Trophoblast cell (in vitro differentiated cells and primary cell): Measurements from ENCODE around the gene SPDYE3.
"Not testable (repeated sequence)": the region's sequence is repeated elsewhere in the genome, so short reads cannot be mapped to it uniquely, and the experiment has no call there.

Source experiments
- DNase-seq, 2 donors: peaks; one replicate each; pipeline ENCODE4 v3.0.0-alpha.2; 2016
- H2AFZ ChIP-seq: 2 replicates; pipeline ENCODE4 v1.6.1; 2013; ENCODE audit warnings: low read length, moderate library complexity, mild to moderate bottlenecking; ENCODE audit not compliant: insufficient read depth, poor library complexity
- H2AK5ac ChIP-seq: 2 replicates; pipeline ENCODE4 v1.6.1; 2013; ENCODE audit warnings: mild to moderate bottlenecking, low read length
- H2BK120ac ChIP-seq: 2 replicates; pipeline ENCODE4 v1.6.1; 2013; ENCODE audit warnings: low read length, mild to moderate bottlenecking, moderate library complexity; ENCODE audit not compliant: insufficient read depth, poor library complexity
- H2BK12ac ChIP-seq: 2 replicates; pipeline ENCODE4 v1.6.1; 2013; ENCODE audit warnings: mild to moderate bottlenecking, low read length, moderate library complexity
- H2BK5ac ChIP-seq: 2 replicates; pipeline ENCODE4 v1.6.1; 2013; ENCODE audit warnings: low read length, low read depth, moderate library complexity, mild to moderate bottlenecking; ENCODE audit not compliant: poor library complexity
- H3K14ac ChIP-seq: 2 replicates; pipeline ENCODE4 v1.6.1; 2013; ENCODE audit warnings: mild to moderate bottlenecking, low read length
- H3K18ac ChIP-seq: 2 replicates; pipeline ENCODE4 v1.6.1; 2013; ENCODE audit warnings: mild to moderate bottlenecking, low read length
- H3K23ac ChIP-seq: 2 replicates; pipeline ENCODE4 v1.6.1; 2013; ENCODE audit warnings: low read length
- H3K27ac ChIP-seq: 2 replicates; pipeline ENCODE4 v1.5.1; 2013; ENCODE audit warnings: low read depth, mild to moderate bottlenecking, inconsistent platforms, low read length, moderate library complexity
- H3K27me3 ChIP-seq: 2 replicates; pipeline ENCODE4 v1.6.1; 2013; ENCODE audit warnings: inconsistent platforms, mild to moderate bottlenecking, low read length, moderate library complexity; ENCODE audit not compliant: insufficient read depth
- H3K36me3 ChIP-seq, 2 experiments: 1 replicate in 1 of 2; 2 replicates in 1 of 2; pipeline ENCODE4 v1.6.1; 2013; ENCODE audit warnings: low read length in 2 of 2, mild to moderate bottlenecking in 2 of 2, moderate library complexity in 1 of 2; ENCODE audit not compliant: insufficient read depth in 2 of 2, control insufficient read depth in 1 of 2
- H3K4ac ChIP-seq: 2 replicates; pipeline ENCODE4 v1.6.1; 2013; ENCODE audit warnings: low read depth, mild to moderate bottlenecking, low read length, moderate library complexity
- H3K4me1 ChIP-seq, 2 experiments: 1 replicate in 1 of 2; 2 replicates in 1 of 2; pipeline ENCODE4 v1.6.1; 2013; ENCODE audit warnings: low read length in 2 of 2, mild to moderate bottlenecking in 2 of 2, moderate library complexity in 1 of 2; ENCODE audit not compliant: insufficient read depth in 2 of 2, control insufficient read depth in 1 of 2
- H3K4me2 ChIP-seq: 2 replicates; pipeline ENCODE4 v1.6.1; 2013; ENCODE audit warnings: inconsistent platforms, mild to moderate bottlenecking, low read length, moderate library complexity
- H3K4me3 ChIP-seq: 2 replicates; pipeline ENCODE4 v1.5.1; 2013; ENCODE audit warnings: mild to moderate bottlenecking, low read depth, low read length, inconsistent platforms
- H3K79me1 ChIP-seq: one replicate; pipeline ENCODE4 v1.6.1; 2013; ENCODE audit warnings: low read length
- H3K79me2 ChIP-seq: 2 replicates; pipeline ENCODE4 v1.6.1; 2013; ENCODE audit warnings: low read length, mild to moderate bottlenecking; ENCODE audit not compliant: control insufficient read depth, insufficient read depth, poor library complexity
- H3K9ac ChIP-seq: 2 replicates; pipeline ENCODE4 v1.6.1; 2013; ENCODE audit warnings: mild to moderate bottlenecking, low read length
- H3K9me3 ChIP-seq: 2 replicates; pipeline ENCODE4 v1.6.1; 2013; ENCODE audit warnings: low read depth, mild to moderate bottlenecking, control low read depth, inconsistent platforms, low read length; ENCODE audit not compliant: insufficient read depth
- H4K12ac ChIP-seq: 2 replicates; pipeline ENCODE4 v1.6.1; 2013; ENCODE audit warnings: low read depth, mild to moderate bottlenecking, low read length, moderate library complexity
- H4K8ac ChIP-seq: 2 replicates; pipeline ENCODE4 v1.6.1; 2013; ENCODE audit warnings: low read depth, mild to moderate bottlenecking, low read length, moderate library complexity
- H4K91ac ChIP-seq: one replicate; pipeline ENCODE4 v1.6.1; 2013; ENCODE audit warnings: low read depth, mild to moderate bottlenecking, low read length, moderate library complexity
- WGBS: extraction: QIAGEN DNeasy Blood & Tissue Kit; methylation state at CpG from one replicate; pipeline ENCODE4 v1.1.7; 2013; ENCODE audit warnings: missing lambda C conversion rate; ENCODE audit not compliant: insufficient read length, insufficient coverage; ENCODE audit errors: extremely low coverage; 5-methylcytosine and 5-hydroxymethylcytosine counted together

Gene SPDYE3

GRCh38 chr7:100268882-100269281 is 38.6 kb upstream of the SPDYE3 start:
- H3K14ac ChIP-seq, H2BK12ac ChIP-seq, H3K18ac ChIP-seq, H3K4me3 ChIP-seq, H3K27me3 ChIP-seq, H4K8ac ChIP-seq, H3K9me3 ChIP-seq, H3K27ac ChIP-seq, H3K79me2 ChIP-seq, H2AK5ac ChIP-seq, H4K12ac ChIP-seq, H2BK120ac ChIP-seq, H3K79me1 ChIP-seq, H3K36me3 ChIP-seq, H3K4me2 ChIP-seq, H2BK5ac ChIP-seq, H3K9ac ChIP-seq, H3K23ac ChIP-seq, H4K91ac ChIP-seq, H2AFZ ChIP-seq: not testable (repeated sequence)
- Histone ChIP-seq H3K4ac (peak overlapping the region; percentile 47), H3K4me1 (peaks cover 13 to 28% of the 10 kb centered on the region in 2 experiments)
- WGBS, result no CpG with 5 or more reads among the region's 11 CpGs
- peak in 1 of 2 donors; percentile 18 for DNase-seq

- H3K27ac ChIP-seq, result peak overlapping the region; percentile 83
- no CpG with 5 or more reads among the region's 14 CpGs for WGBS
- not testable (repeated sequence) for H3K79me2 ChIP-seq, H4K91ac ChIP-seq, H2AFZ ChIP-seq, H3K9ac ChIP-seq, H3K36me3 ChIP-seq, H2BK12ac ChIP-seq, H2BK120ac ChIP-seq, H3K23ac ChIP-seq, H3K18ac ChIP-seq, H4K8ac ChIP-seq, H4K12ac ChIP-seq, H3K4me3 ChIP-seq, H2BK5ac ChIP-seq, H3K27me3 ChIP-seq, H3K4ac ChIP-seq, H3K14ac ChIP-seq, H2AK5ac ChIP-seq, H3K9me3 ChIP-seq, H3K79me1 ChIP-seq
- DNase-seq, result peak; percentile 98
- H3K4me1 ChIP-seq, result peaks cover 13 to 28% of the 10 kb centered on the region in 2 experiments
- peak overlapping the region; percentile 56 for H3K4me2 ChIP-seq
These were observed 38.0 kb upstream of the SPDYE3 start for GRCh38 chr7:100269306-100270045.

GRCh38 chr7:100270046-100270918 is 37.2 kb upstream of the SPDYE3 start:
- not testable (repeated sequence) for H2BK5ac ChIP-seq, H2BK120ac ChIP-seq, H2BK12ac ChIP-seq, H3K14ac ChIP-seq, H4K12ac ChIP-seq, H3K27me3 ChIP-seq, H3K4me3 ChIP-seq, H3K79me1 ChIP-seq, H3K36me3 ChIP-seq, H3K23ac ChIP-seq, H2AFZ ChIP-seq, H3K9me3 ChIP-seq, H4K8ac ChIP-seq, H2AK5ac ChIP-seq, H3K79me2 ChIP-seq, H3K9ac ChIP-seq, H3K18ac ChIP-seq
- peak in 1 of 2 donors; percentile 29 for DNase-seq
- WGBS, result no CpG with 5 or more reads among the region's 23 CpGs
- H3K27ac ChIP-seq, result peak overlapping the region; percentile 83
- peak overlapping the region; percentile 22 for H3K4ac ChIP-seq
- H3K4me1 ChIP-seq, result peaks cover 13 to 26% of the 10 kb centered on the region in 2 experiments
- peak overlapping the region; percentile 75 for H3K4me2 ChIP-seq
- peak overlapping the region; percentile 5 for H4K91ac ChIP-seq

- not testable (repeated sequence) for H3K23ac ChIP-seq, H4K12ac ChIP-seq, H4K8ac ChIP-seq, H3K79me2 ChIP-seq, H2BK120ac ChIP-seq, H3K9ac ChIP-seq, H2AK5ac ChIP-seq, H4K91ac ChIP-seq, H3K36me3 ChIP-seq, H3K18ac ChIP-seq, H2BK12ac ChIP-seq, H3K9me3 ChIP-seq, H2AFZ ChIP-seq, H3K79me1 ChIP-seq, H3K14ac ChIP-seq, H3K27me3 ChIP-seq, H2BK5ac ChIP-seq
- Histone ChIP-seq H3K4ac (peak overlapping the region; percentile 22), H3K27ac (peak overlapping the region; percentile 10), H3K4me1 (peaks cover 13 to 26% of the 10 kb centered on the region in 2 experiments), H3K4me3 (peak overlapping the region; percentile 90), H3K4me2 (peak overlapping the region; percentile 75)
- WGBS, result no CpG with 5 or more reads among the region's 29 CpGs
- peak in 1 of 2 donors; percentile 44 for DNase-seq
These were observed 36.4 kb upstream of the SPDYE3 start for GRCh38 chr7:100270941-100271593.
